ENCODE measurements around the gene CGB2.

DNA sequence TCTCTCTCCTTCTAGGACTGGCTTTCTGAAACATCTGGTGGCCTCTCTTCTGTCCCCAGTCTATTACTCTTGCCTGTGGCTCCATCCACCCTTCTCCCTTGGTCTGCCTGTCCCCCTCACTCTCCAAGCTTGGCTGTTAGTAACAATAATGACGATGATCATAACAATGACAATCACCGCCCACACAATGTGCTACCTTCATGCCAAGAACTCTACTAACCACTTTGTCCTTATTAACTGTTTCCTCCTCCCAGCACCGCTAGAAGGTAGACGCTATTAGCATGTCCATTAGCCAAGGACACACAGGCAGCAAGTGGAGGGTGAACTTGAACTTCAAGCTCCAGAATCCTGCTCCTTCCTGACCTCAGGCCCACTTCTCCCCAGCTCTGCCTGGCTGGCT, 41.3 kb upstream of the CGB2 start:
- TF ChIP-seq EP300 (IDR thresholded peaks at IDR 0.05; ENCODE audit: low read depth) (no peak), CTCF (IDR thresholded peaks at IDR 0.05) (no peak), POLR2AphosphoS5 (IDR thresholded peaks at IDR 0.05) (no peak), POLR2A (IDR thresholded peaks at IDR 0.05) (no peak)
